HFFc6 (cell line): Measurements from ENCODE around the gene SH3BP4. TPM values are rescaled to one million over a fixed set of nuclear protein-coding genes. Genes with fewer than 3 reads are reported as not detected.
A peak's percentile ranks its signal among the peaks of the same experiment; 100 is the strongest.

ENCODE experiments used
- DNase-seq: peaks from one replicate; pipeline ENCODE4 v3.0.0-alpha.2; 2018
- H3K27ac Mint-ChIP-seq: 2 replicates; pipeline ENCODE4 v1.8.0; 2020; ENCODE audit warnings: mild to moderate bottlenecking, mixed read lengths
- H3K27me3 Mint-ChIP-seq: 2 replicates; pipeline ENCODE4 v1.8.0; 2021; ENCODE audit warnings: mild to moderate bottlenecking, moderate library complexity, mixed read lengths; ENCODE audit not compliant: insufficient read depth
- H3K36me3 Mint-ChIP-seq: 2 replicates; pipeline ENCODE4 v1.8.0; 2021; ENCODE audit warnings: low read depth, mixed read lengths
- H3K4me1 Mint-ChIP-seq: 2 replicates; pipeline ENCODE4 v1.8.0; 2020; ENCODE audit warnings: low read depth, mixed read lengths
- H3K4me3 Mint-ChIP-seq: 2 replicates; pipeline ENCODE4 v1.8.0; 2020; ENCODE audit warnings: mild to moderate bottlenecking, moderate library complexity, mixed read lengths
- H3K9me3 Mint-ChIP-seq: 2 replicates; pipeline ENCODE4 v1.8.0; 2020; ENCODE audit warnings: mild to moderate bottlenecking, mixed read lengths
- CTCF ChIP-seq: fragments of 200-600 bp; sonication (generic); IDR thresholded peaks from 2 replicates; pipeline ENCODE4 v1.5.0; 2021; ENCODE audit warnings: antibody characterized with exemption, mild to moderate bottlenecking
- total RNA-seq, 6 experiments: library from RNA; stranded (reverse); fragmentation: NEBNext Ultra II Directional; extraction: Animal tissue kit (Norgen Biotek cat#: 25700); gene quantifications; 2 replicates in 1 of 6; 3 replicates in 5 of 6; pipeline ENCODE4 v1.2.3, GENCODE V29; 2021

The SH3BP4 gene
- total RNA-seq, 6 experiments from 2014 or later = 82.3 to 98.7 (median 87.8) TPM

- no peak for DNase-seq
- H3K9me3 Mint-ChIP-seq = peaks cover 10% of the 10 kb centered on the region; the same call in 1 of the 2 replicates
- H3K4me3 Mint-ChIP-seq = peak overlapping the region; percentile 77
- H3K27ac Mint-ChIP-seq = peak overlapping the region; percentile 88
- H3K27me3 Mint-ChIP-seq = peaks cover 19% of the 10 kb centered on the region
- peaks cover 71% of the 10 kb centered on the region for H3K4me1 Mint-ChIP-seq
- H3K36me3 Mint-ChIP-seq = peaks cover 73% of the 10 kb centered on the region
- TF ChIP-seq CTCF = no peak
Observed at GRCh38 chr2:234978466-234979203, 26.8 kb downstream of the SH3BP4 start.

GRCh38 chr2:234979204-234980167 lies 27.7 kb downstream of the SH3BP4 start:
- Mint-ChIP-seq H3K36me3 (peaks cover 82% of the 10 kb centered on the region), H3K4me3 (peak overlapping the region; percentile 77), H3K27ac (peak overlapping the region; percentile 88), H3K27me3 (peaks cover 18% of the 10 kb centered on the region), H3K9me3 (peaks cover 10% of the 10 kb centered on the region; the same call in 1 of the 2 replicates), H3K4me1 (peaks cover 77% of the 10 kb centered on the region)
- no peak for DNase-seq
- TF ChIP-seq CTCF = no peak

- H3K27ac Mint-ChIP-seq = peak overlapping the region; percentile 88
- TF ChIP-seq CTCF = no peak
- peak overlapping the region; percentile 77 for H3K4me3 Mint-ChIP-seq
Observed at GRCh38 chr2:234980451-234981187, 28.8 kb downstream of the SH3BP4 start.

GRCh38 chr2:234981197-234982095 lies 29.6 kb downstream of the SH3BP4 start:
- Mint-ChIP-seq H3K27me3 (peaks cover 16% of the 10 kb centered on the region), H3K4me3 (peak overlapping the region; percentile 77), H3K36me3 (peaks cover 87% of the 10 kb centered on the region), H3K9me3 (peaks cover 10% of the 10 kb centered on the region; the same call in 1 of the 2 replicates), H3K4me1 (peaks cover 87% of the 10 kb centered on the region), H3K27ac (peak overlapping the region; percentile 88)
- TF ChIP-seq CTCF = no peak
- DNase-seq = peak; percentile 99

More at GRCh38 chr2:234980451-234981187, 28.8 kb downstream of the SH3BP4 start:
- H3K27me3 Mint-ChIP-seq = peaks cover 16% of the 10 kb centered on the region
- peaks cover 10% of the 10 kb centered on the region; the same call in 1 of the 2 replicates for H3K9me3 Mint-ChIP-seq
- H3K4me1 Mint-ChIP-seq = peaks cover 79% of the 10 kb centered on the region
- peaks cover 82% of the 10 kb centered on the region for H3K36me3 Mint-ChIP-seq
- no peak for DNase-seq
